Activated naive CD4-positive, alpha-beta T cell treated with anti-CD3 and anti-CD28 coated beads for 36 hours (primary cell): ENCODE measurements around the gene HAPLN2. TPM values are rescaled to one million over a fixed set of nuclear protein-coding genes. Genes with fewer than 3 reads are reported as not detected.
A peak's percentile ranks its signal among the peaks of the same experiment; 100 is the strongest.

ENCODE experiments used
- CTCF ChIA-PET: fragments of 350-600 bp; sonication (Branson Sonifier 250); formaldehyde crosslinking; loops from one replicate; lab custom pipeline; 2021; ENCODE audit warnings: antibody characterized with exemption; lab: Charles Lee
- DNase-seq: peaks from one replicate; pipeline ENCODE4 v3.0.0-alpha.2; 2020
- H3K27ac Mint-ChIP-seq: one replicate; pipeline ENCODE4 v1.8.0; 2021; ENCODE audit warnings: mild to moderate bottlenecking, mixed read lengths
- H3K27me3 Mint-ChIP-seq: one replicate; pipeline ENCODE4 v1.8.0; 2021; ENCODE audit warnings: low read depth, mixed read lengths
- H3K36me3 Mint-ChIP-seq: one replicate; pipeline ENCODE4 v1.8.0; 2021; ENCODE audit warnings: low read depth, mixed read lengths
- H3K4me1 Mint-ChIP-seq: one replicate; pipeline ENCODE4 v1.8.0; 2021; ENCODE audit warnings: low read depth, mixed read lengths
- H3K4me3 Mint-ChIP-seq: one replicate; pipeline ENCODE4 v1.8.0; 2021; ENCODE audit warnings: mild to moderate bottlenecking, moderate library complexity, mixed read lengths
- H3K9me3 Mint-ChIP-seq: one replicate; pipeline ENCODE4 v1.8.0; 2021; ENCODE audit warnings: mixed read lengths
- intact Hi-C: fragments of 100-400 bp; cut with micrococcal nuclease; formaldehyde crosslinking; loops from one replicate; pipeline ENCODE4 v1.15.1; 2023
- total RNA-seq, 2 experiments: library from RNA; stranded (reverse); gene quantifications; one replicate each; pipeline ENCODE4 v1.2.3, GENCODE V29; 2021

Gene HAPLN2
- total RNA-seq, 2 experiments from 2014 or later: 0.40 to 0.55 TPM

DNA sequence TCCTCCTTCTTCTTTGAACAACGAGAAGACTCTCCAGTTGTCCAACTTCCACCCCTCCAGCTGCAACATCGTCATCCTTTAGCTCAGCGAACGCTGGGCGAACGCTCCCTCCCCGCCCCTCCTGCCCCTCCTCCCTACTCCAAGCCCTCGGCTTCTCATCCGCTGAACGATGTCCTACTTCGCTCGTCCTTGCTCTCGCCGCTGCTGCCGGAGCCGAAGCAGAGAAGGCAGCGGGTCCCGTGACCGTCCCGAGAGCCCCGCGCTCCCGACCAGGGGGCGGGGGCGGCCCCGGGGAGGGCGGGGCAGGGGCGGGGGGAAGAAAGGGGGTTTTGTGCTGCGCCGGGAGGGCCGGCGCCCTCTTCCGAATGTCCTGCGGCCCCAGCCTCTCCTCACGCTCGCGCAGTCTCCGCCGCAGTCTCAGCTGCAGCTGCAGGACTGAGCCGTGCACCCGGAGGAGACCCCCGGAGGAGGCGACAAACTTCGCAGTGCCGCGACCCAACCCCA lies 22.6 kb downstream of the HAPLN2 start, which contains the start of gene BCAN:
TSS of gene BCAN (plus strand) at position 357 of the 504 bp plus-strand sequence. CDS start 3,938 bp downstream, outside the sequence.
- no peaks in the 10 kb centered on the region for H3K9me3 Mint-ChIP-seq
- CTCF ChIA-PET: interaction anchor here (0.6 to 5.8 kb wide), 9 partner anchors 14 to 250 kb away, joined by 3 to 24 read pairs (median 4); no protein-coding TSS in a partner anchor
- intact Hi-C loops: loop anchor here (2.0 kb wide), 1 partner anchor 15 kb away; no protein-coding TSS in a partner anchor
- peaks cover 78% of the 10 kb centered on the region for H3K27me3 Mint-ChIP-seq
- H3K4me3 Mint-ChIP-seq: peak within 1 kb of the TSS; percentile 10
- H3K4me1 Mint-ChIP-seq: peaks cover 16% of the 10 kb centered on the region
- no peaks in the 10 kb centered on the region for H3K36me3 Mint-ChIP-seq
- H3K27ac Mint-ChIP-seq: no peak within 1 kb of the TSS
- peak; percentile 32 for DNase-seq

DNA sequence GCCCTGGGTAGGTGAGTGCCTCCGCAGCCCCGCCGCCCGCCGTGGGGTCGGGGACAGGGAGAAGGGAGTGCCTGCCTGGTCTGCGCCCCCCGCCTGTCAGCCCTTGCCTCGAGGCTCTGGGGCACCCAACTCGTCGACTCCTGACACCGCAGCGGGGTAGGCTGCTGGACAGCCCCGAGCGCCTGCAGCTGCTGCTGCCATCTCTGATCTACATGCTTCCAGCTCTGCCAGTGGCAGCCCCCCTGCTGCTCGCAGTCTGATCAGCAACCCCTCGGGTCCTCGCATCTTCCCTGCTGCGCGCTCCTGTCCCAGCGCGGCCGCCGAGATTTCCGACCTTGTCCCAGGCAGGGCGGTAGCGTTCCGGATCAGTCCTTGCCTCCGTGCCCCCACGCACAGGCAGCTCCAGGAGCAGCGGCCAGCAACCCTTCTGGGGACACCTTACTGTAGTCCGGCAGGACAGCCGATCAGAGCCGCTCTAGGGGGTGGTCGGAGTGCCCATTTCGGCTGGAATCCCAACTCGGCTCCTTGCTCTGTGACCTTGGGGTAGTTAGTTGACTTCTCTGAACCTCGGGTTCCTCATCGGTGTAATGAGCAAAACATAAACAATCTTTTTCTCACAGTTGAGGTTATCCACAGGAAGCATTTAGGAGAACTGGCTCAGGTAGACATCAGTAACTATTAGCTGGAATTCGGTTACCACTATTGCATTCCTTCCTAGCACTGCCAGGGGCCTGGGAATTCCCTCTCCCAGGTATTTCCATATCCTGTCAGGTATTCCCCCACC lies 23.2 kb downstream of the HAPLN2 start:
- intact Hi-C loops: no loop called here
- Mint-ChIP-seq H3K9me3 (no peaks in the 10 kb centered on the region), H3K4me1 (peaks cover 16% of the 10 kb centered on the region), H3K27me3 (peaks cover 78% of the 10 kb centered on the region), H3K36me3 (no peaks in the 10 kb centered on the region), H3K27ac (no peak overlapping the region), H3K4me3 (peak overlapping the region; percentile 10)
- CTCF ChIA-PET: interaction anchor here (0.6 to 5.8 kb wide), 12 partner anchors 12 to 250 kb away, joined by 3 to 24 read pairs (median 5); no protein-coding TSS in a partner anchor
- no peak for DNase-seq

DNA sequence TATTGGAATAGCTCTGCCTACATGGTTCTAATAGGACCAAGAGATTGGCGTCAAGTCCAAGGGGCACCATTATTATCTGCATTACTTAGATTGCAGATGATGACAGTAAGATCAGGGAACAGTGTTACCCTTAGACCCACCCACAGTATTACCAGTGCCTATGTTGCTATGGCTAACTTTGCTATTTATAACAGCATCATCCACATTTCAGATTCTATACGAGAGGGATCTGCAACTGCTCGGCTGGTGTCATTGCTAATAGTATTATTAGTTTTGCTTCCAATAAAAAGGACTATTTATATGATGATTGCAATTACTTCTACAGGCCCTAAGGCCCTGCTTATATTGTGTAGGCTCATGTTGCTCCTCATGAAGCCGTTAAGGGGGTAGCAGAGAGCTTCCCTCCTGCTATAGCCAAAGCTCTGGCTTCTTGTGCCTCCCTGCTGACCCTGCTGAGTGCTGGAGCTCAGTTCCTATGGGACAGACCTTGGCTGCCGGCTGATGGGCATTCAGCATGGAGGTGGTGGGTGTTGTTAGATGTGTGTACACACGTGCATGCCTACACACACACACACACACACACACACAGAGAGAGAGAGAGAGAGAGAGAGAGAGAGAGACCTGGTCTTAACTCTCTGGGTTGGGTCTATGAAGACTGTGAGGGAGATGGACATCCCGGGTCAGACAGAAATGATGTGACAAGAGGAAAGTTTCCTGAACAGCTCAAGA lies 24.0 kb downstream of the HAPLN2 start:
- no peak for DNase-seq
- Mint-ChIP-seq H3K4me3 (no peak overlapping the region), H3K36me3 (no peaks in the 10 kb centered on the region), H3K4me1 (peaks cover 16% of the 10 kb centered on the region), H3K27ac (no peak overlapping the region), H3K9me3 (no peaks in the 10 kb centered on the region), H3K27me3 (peaks cover 81% of the 10 kb centered on the region)
- CTCF ChIA-PET: interaction anchor here (0.5 to 5.8 kb wide), 11 partner anchors 13 to 206 kb away, joined by 3 to 24 read pairs (median 4); no protein-coding TSS in a partner anchor
- intact Hi-C loops: no loop called here

GRCh38 chr1:156643778-156644092 lies 24.5 kb downstream of the HAPLN2 start:
- peak; percentile 43 for DNase-seq
- CTCF ChIA-PET: interaction anchor here (0.5 to 5.8 kb wide), 9 partner anchors 9 to 207 kb away, joined by 3 to 24 read pairs (median 3); no protein-coding TSS in a partner anchor
- peaks cover 16% of the 10 kb centered on the region for H3K4me1 Mint-ChIP-seq
- intact Hi-C loops: no loop called here
- H3K4me3 Mint-ChIP-seq: no peak overlapping the region
- H3K36me3 Mint-ChIP-seq: no peaks in the 10 kb centered on the region
- H3K9me3 Mint-ChIP-seq: no peaks in the 10 kb centered on the region
- H3K27me3 Mint-ChIP-seq: peaks cover 77% of the 10 kb centered on the region
- no peak overlapping the region for H3K27ac Mint-ChIP-seq

DNA sequence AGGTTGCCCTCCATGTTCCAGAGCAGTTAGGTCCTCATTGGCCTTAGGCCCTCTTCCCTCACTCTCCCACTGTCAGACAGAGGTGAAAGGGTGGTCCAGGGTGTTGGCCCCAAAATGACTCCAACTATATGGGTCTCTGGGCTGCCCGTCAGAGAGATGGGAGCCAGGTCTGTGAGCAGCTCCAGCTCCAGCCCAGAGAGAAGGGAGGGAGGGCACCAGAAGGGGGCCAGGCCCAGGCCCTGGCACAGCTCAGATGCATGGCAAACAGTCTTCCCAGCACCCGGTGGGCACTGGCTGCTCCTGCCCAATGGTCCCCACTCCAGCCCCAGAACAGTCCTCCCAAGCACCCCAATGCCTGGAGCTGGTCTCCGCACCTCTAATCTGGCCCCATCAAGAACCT lies 24.9 kb downstream of the HAPLN2 start:
- intact Hi-C loops: no loop called here
- Mint-ChIP-seq H3K36me3 (no peaks in the 10 kb centered on the region), H3K4me1 (peaks cover 16% of the 10 kb centered on the region), H3K27me3 (peaks cover 77% of the 10 kb centered on the region), H3K4me3 (no peak overlapping the region), H3K27ac (no peak overlapping the region), H3K9me3 (no peaks in the 10 kb centered on the region)
- CTCF ChIA-PET: interaction anchor here (0.6 to 5.8 kb wide), 6 partner anchors 9 to 178 kb away, joined by 3 to 24 read pairs (median 5); no protein-coding TSS in a partner anchor
- DNase-seq: no peak

GRCh38 chr1:156644640-156645039 lies 25.4 kb downstream of the HAPLN2 start:
- intact Hi-C loops: no loop called here
- Mint-ChIP-seq H3K9me3 (no peaks in the 10 kb centered on the region), H3K4me3 (no peak overlapping the region), H3K4me1 (peaks cover 16% of the 10 kb centered on the region), H3K27ac (no peak overlapping the region), H3K36me3 (no peaks in the 10 kb centered on the region), H3K27me3 (peaks cover 73% of the 10 kb centered on the region)
- CTCF ChIA-PET: interaction anchor here (1.2 to 5.8 kb wide), 4 partner anchors 16 to 34 kb away, joined by 4 to 24 read pairs (median 6); no protein-coding TSS in a partner anchor
- DNase-seq: no peak

GRCh38 chr1:156645056-156645455 lies 25.8 kb downstream of the HAPLN2 start:
- H3K27me3 Mint-ChIP-seq: peaks cover 70% of the 10 kb centered on the region
- H3K36me3 Mint-ChIP-seq: no peaks in the 10 kb centered on the region
- intact Hi-C loops: no loop called here
- H3K9me3 Mint-ChIP-seq: no peaks in the 10 kb centered on the region
- peaks cover 16% of the 10 kb centered on the region for H3K4me1 Mint-ChIP-seq
- H3K4me3 Mint-ChIP-seq: no peak overlapping the region
- DNase-seq: no peak
- no peak overlapping the region for H3K27ac Mint-ChIP-seq
- CTCF ChIA-PET: interaction anchor here (1.2 to 5.8 kb wide), 5 partner anchors 10 to 21 kb away, joined by 4 to 24 read pairs (median 5); no protein-coding TSS in a partner anchor

DNA sequence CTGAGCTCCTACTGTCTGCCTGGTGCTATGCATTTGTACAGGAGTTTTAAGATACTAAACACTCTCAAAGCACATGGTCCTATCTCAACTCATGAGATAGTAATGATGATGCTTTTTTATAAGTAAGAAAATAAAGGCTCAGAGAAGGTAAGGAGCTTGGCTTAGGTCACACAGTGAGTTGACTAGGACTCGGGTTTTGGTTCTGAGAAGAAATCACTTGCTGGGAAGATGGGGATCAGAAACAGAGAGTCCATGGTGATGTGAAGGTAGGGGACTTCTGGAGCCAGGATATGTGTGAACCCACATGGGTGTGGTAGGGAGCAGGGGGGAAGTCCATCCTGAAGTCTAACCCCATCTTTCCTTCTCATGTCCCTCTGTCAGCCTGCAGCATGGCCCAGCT lies 26.5 kb downstream of the HAPLN2 start:
- DNase-seq: no peak
- peaks cover 70% of the 10 kb centered on the region for H3K27me3 Mint-ChIP-seq
- H3K9me3 Mint-ChIP-seq: no peaks in the 10 kb centered on the region
- intact Hi-C loops: no loop called here
- no peak overlapping the region for H3K4me3 Mint-ChIP-seq
- CTCF ChIA-PET: interaction anchor here (1.1 to 5.8 kb wide), 7 partner anchors 9 to 247 kb away, joined by 4 to 24 read pairs (median 5); partner anchors contain the start of genes CRABP2 and PEAR1
- no peaks in the 10 kb centered on the region for H3K36me3 Mint-ChIP-seq
- peaks cover 16% of the 10 kb centered on the region for H3K4me1 Mint-ChIP-seq
- no peak overlapping the region for H3K27ac Mint-ChIP-seq

DNA sequence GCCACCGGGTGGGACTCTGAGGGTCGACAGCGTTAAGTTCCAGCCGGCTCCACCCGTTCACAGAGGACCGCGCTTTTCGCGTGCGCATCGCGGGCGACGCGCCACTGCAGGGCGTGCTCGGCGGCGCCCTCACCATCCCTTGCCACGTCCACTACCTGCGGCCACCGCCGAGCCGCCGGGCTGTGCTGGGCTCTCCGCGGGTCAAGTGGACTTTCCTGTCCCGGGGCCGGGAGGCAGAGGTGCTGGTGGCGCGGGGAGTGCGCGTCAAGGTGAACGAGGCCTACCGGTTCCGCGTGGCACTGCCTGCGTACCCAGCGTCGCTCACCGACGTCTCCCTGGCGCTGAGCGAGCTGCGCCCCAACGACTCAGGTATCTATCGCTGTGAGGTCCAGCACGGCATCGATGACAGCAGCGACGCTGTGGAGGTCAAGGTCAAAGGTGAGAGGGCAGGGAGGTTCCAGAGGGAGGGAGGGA lies 27.6 kb downstream of the HAPLN2 start:
- H3K4me1 Mint-ChIP-seq: peaks cover 12% of the 10 kb centered on the region
- DNase-seq: no peak
- H3K36me3 Mint-ChIP-seq: no peaks in the 10 kb centered on the region
- no peaks in the 10 kb centered on the region for H3K9me3 Mint-ChIP-seq
- no peak overlapping the region for H3K4me3 Mint-ChIP-seq
- CTCF ChIA-PET: interaction anchor here (1.1 to 1.8 kb wide), 4 partner anchors 8 to 246 kb away, joined by 4 to 5 read pairs (median 4); partner anchors contain the start of genes CRABP2 and PEAR1
- H3K27me3 Mint-ChIP-seq: peaks cover 67% of the 10 kb centered on the region
- H3K27ac Mint-ChIP-seq: no peak overlapping the region
- intact Hi-C loops: no loop called here

- Mint-ChIP-seq H3K4me1 (peaks cover 11% of the 10 kb centered on the region), H3K27me3 (peaks cover 70% of the 10 kb centered on the region), H3K27ac (no peak overlapping the region), H3K36me3 (no peaks in the 10 kb centered on the region), H3K4me3 (no peak overlapping the region), H3K9me3 (no peaks in the 10 kb centered on the region)
- intact Hi-C loops: no loop called here
- no peak for DNase-seq
- CTCF ChIA-PET: interaction anchor here (1.5 kb wide), 1 partner anchor 12 kb away, joined by 7 read pairs; no protein-coding TSS in a partner anchor
Measured at GRCh38 chr1:156647351-156647750, 28.1 kb downstream of the HAPLN2 start.

DNA sequence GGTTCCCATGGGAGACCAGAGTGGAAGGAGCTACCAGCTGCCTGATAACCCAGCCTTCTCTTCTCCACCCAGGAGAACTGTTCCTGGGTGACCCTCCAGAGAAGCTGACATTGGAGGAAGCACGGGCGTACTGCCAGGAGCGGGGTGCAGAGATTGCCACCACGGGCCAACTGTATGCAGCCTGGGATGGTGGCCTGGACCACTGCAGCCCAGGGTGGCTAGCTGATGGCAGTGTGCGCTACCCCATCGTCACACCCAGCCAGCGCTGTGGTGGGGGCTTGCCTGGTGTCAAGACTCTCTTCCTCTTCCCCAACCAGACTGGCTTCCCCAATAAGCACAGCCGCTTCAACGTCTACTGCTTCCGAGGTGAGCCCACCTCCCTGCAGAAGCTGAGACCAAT lies 29.3 kb downstream of the HAPLN2 start:
- Mint-ChIP-seq H3K27ac (no peak overlapping the region), H3K4me1 (peaks cover 3% of the 10 kb centered on the region), H3K36me3 (no peaks in the 10 kb centered on the region), H3K9me3 (no peaks in the 10 kb centered on the region), H3K27me3 (peaks cover 69% of the 10 kb centered on the region), H3K4me3 (no peak overlapping the region)
- no peak for DNase-seq
- CTCF ChIA-PET: interaction anchor here (0.6 to 3.6 kb wide), 7 partner anchors 9 to 78 kb away, joined by 3 to 19 read pairs (median 7); no protein-coding TSS in a partner anchor
- intact Hi-C loops: no loop called here
